Keratinocyte (primary cell): ENCODE results near the gene FUCA1. TPM values are rescaled to one million over a fixed set of nuclear protein-coding genes. Genes with fewer than 3 reads are reported as not detected.

ENCODE experiments used
- DNase-seq: peaks from one replicate; pipeline ENCODE4 v3.0.0-alpha.2; 2011; ENCODE audit warnings: low read depth, missing footprints, low spot score
- FAIRE-seq: peaks from 2 replicates; lab custom pipeline; 2011; peaks lifted over from hg19 to GRCh38; lab: Jason Lieb, UNC
- H2AFZ ChIP-seq: 2 replicates; pipeline ENCODE4 v1.6.0; 2012; ENCODE audit warnings: low read length, control low read depth, inconsistent platforms; ENCODE audit not compliant: control insufficient read depth
- H3K27ac ChIP-seq: 2 replicates; pipeline ENCODE4 v1.5.1; 2011; ENCODE audit warnings: low read length; ENCODE audit not compliant: control insufficient read depth, insufficient read depth
- H3K27me3 ChIP-seq: 3 replicates; pipeline ENCODE4 v1.6.0; 2011; ENCODE audit warnings: low read length; ENCODE audit not compliant: control insufficient read depth, insufficient read depth; ENCODE audit errors: extremely low read depth
- H3K36me3 ChIP-seq, 2 experiments: 2 replicates in 1 of 2; 3 replicates in 1 of 2; pipeline ENCODE4 v1.5.1; 2011; ENCODE audit warnings: low read length in 2 of 2, mild to moderate bottlenecking in 1 of 2; ENCODE audit not compliant: control insufficient read depth in 2 of 2, insufficient read depth in 2 of 2; ENCODE audit errors: extremely low read depth in 1 of 2
- H3K4me1 ChIP-seq: 3 replicates; pipeline ENCODE4 v1.5.1; 2011; ENCODE audit warnings: low read length; ENCODE audit not compliant: control insufficient read depth, insufficient read depth; ENCODE audit errors: extremely low read depth
- H3K4me2 ChIP-seq: 3 replicates; pipeline ENCODE4 v1.6.0; 2011; ENCODE audit warnings: low read depth, low read length; ENCODE audit not compliant: control insufficient read depth, insufficient read depth; ENCODE audit errors: extremely low read depth
- H3K4me3 ChIP-seq, 3 experiments: fragments of 200-600 bp in 1 of 3; sonication (generic) in 1 of 3; 2 replicates in 2 of 3; 3 replicates in 1 of 3; pipeline ENCODE4 v1.5.1; 2011 to 2016; ENCODE audit warnings: low read length in 3 of 3, mild to moderate bottlenecking in 3 of 3, control low read depth in 2 of 3, inconsistent platforms in 1 of 3, low read depth in 1 of 3, mixed read lengths in 1 of 3, mixed run types in 1 of 3, moderate library complexity in 1 of 3; ENCODE audit not compliant: control insufficient read depth in 2 of 3, insufficient read depth in 2 of 3; ENCODE audit errors: extremely low read depth in 1 of 3
- H3K79me2 ChIP-seq: 2 replicates; pipeline ENCODE4 v1.6.0; 2012; ENCODE audit warnings: low read length; ENCODE audit not compliant: control insufficient read depth, insufficient read depth
- H3K9ac ChIP-seq: 3 replicates; pipeline ENCODE4 v1.6.0; 2011; ENCODE audit warnings: low read length; ENCODE audit not compliant: control insufficient read depth, insufficient read depth; ENCODE audit errors: extremely low read depth
- H3K9me1 ChIP-seq: 3 replicates; pipeline ENCODE4 v1.6.0; 2011; ENCODE audit warnings: low read length; ENCODE audit not compliant: control insufficient read depth, insufficient read depth; ENCODE audit errors: extremely low read depth
- H3K9me3 ChIP-seq: 2 replicates; pipeline ENCODE4 v1.5.1; 2012; ENCODE audit warnings: low read depth, low read length; ENCODE audit not compliant: control insufficient read depth
- H4K20me1 ChIP-seq: 3 replicates; pipeline ENCODE4 v1.6.0; 2011; ENCODE audit warnings: low read length; ENCODE audit not compliant: control insufficient read depth, insufficient read depth; ENCODE audit errors: extremely low read depth
- CTCF ChIP-seq, 3 experiments: IDR thresholded peaks in 1 of 3; conservative IDR thresholded peaks in 1 of 3; optimal IDR thresholded peaks in 1 of 3; 2 replicates in 2 of 3; 3 replicates in 1 of 3; pipeline versions ENCODE3 to v1.5.1; 2011; ENCODE audit warnings: low read length in 3 of 3, mild to moderate bottlenecking in 3 of 3, moderate library complexity in 2 of 3, control low read depth in 1 of 3, inconsistent platforms in 1 of 3; ENCODE audit not compliant: insufficient read depth in 2 of 3; ENCODE audit errors: extremely low read depth in 1 of 3
- EZH2 ChIP-seq: IDR thresholded peaks from one replicate; pipeline ENCODE4 v1.6.1; 2012; ENCODE audit warnings: inconsistent platforms, mild to moderate bottlenecking, low read length, moderate library complexity
- dilution Hi-C: fragments of 300-500 bp; cut with MboI; formaldehyde crosslinking; loops from one replicate; pipeline ENCODE4 v1.7.0; 2020; ENCODE audit warnings: low sequenced_read_pairs; ENCODE audit not compliant: extremely low pct_ligation_motif_present
- polyA plus RNA-seq, 5 experiments: library from polyadenylated mRNA; depleted of rRNA in 3 of 5; stranded (reverse) in 3 of 5; stranded (forward) in 1 of 5; unstranded in 1 of 5; fragments of >200 nt; gene quantifications; 1 replicate in 1 of 5; 2 replicates in 3 of 5; 3 replicates in 1 of 5; pipeline versions ENCODE4 v1.2.1 to v1.2.3, GENCODE V29; 2011 to 2012; ENCODE audit warnings: missing spikeins in 2 of 5, low read depth in 1 of 5, low replicate concordance in 1 of 5

The FUCA1 gene
- polyA plus RNA-seq, 1 donor (not counting 4 experiments of a cell fraction or from before 2014, with no cell fraction given) = 11.9 TPM

- no peak for TF ChIP-seq CTCF (optimal IDR thresholded peaks at IDR 0.05 in 1 of 3, IDR thresholded peaks at IDR 0.05 in 1 of 3, conservative IDR thresholded peaks at IDR 0.05 in 1 of 3; ENCODE audit: extremely low read depth in 1 of 3, insufficient read depth in 2 of 3, low read length in 3 of 3)
- no peak for FAIRE-seq
Observed at GRCh38 chr1:23845163-23845562, 22.9 kb downstream of the FUCA1 start.

GRCh38 chr1:23843644-23844043 lies 24.4 kb downstream of the FUCA1 start:
- Histone ChIP-seq H4K20me1 (no peaks in the 10 kb centered on the region), H3K79me2 (no peaks in the 10 kb centered on the region), H3K36me3 (no peaks in the 10 kb centered on the region), H2AFZ (no peak overlapping the region), H3K9ac (no peak overlapping the region), H3K27me3 (no peaks in the 10 kb centered on the region), H3K9me1 (no peaks in the 10 kb centered on the region), H3K4me3 (no peak overlapping the region), H3K9me3 (no peaks in the 10 kb centered on the region), H3K4me2 (no peak overlapping the region), H3K27ac (no peak overlapping the region), H3K4me1 (no peaks in the 10 kb centered on the region)
- dilution Hi-C loops = no loop called here
- TF ChIP-seq CTCF (optimal IDR thresholded peaks at IDR 0.05 in 1 of 3, IDR thresholded peaks at IDR 0.05 in 1 of 3, conservative IDR thresholded peaks at IDR 0.05 in 1 of 3; ENCODE audit: extremely low read depth in 1 of 3, insufficient read depth in 2 of 3, low read length in 3 of 3) (no peak), EZH2 (no peak)
- DNase-seq = no peak
- no peak for FAIRE-seq

More at GRCh38 chr1:23845163-23845562, 22.9 kb downstream of the FUCA1 start:
- Histone ChIP-seq H4K20me1 (no peaks in the 10 kb centered on the region), H3K4me3 (no peak overlapping the region), H3K79me2 (no peaks in the 10 kb centered on the region), H3K27me3 (no peaks in the 10 kb centered on the region), H3K36me3 (no peaks in the 10 kb centered on the region), H3K27ac (no peak overlapping the region), H3K9me3 (no peaks in the 10 kb centered on the region), H3K9me1 (no peaks in the 10 kb centered on the region), H3K4me2 (no peak overlapping the region), H2AFZ (no peak overlapping the region), H3K4me1 (no peaks in the 10 kb centered on the region), H3K9ac (no peak overlapping the region)
- dilution Hi-C loops = no loop called here
- no peak for DNase-seq
